Mucosa of rectum (tissue), 2 donors: ENCODE measurements around the gene HIVEP2.

Experiments
- H3K27ac ChIP-seq, 2 donors: one replicate each; pipeline ENCODE4 v1.7.0; 2013; ENCODE audit warnings: inconsistent platforms in 2 of 2, low read depth in 2 of 2, low read length in 2 of 2
- H3K27me3 ChIP-seq, 2 donors: one replicate each; pipeline ENCODE4 v1.7.0; 2013; ENCODE audit warnings: low read length in 2 of 2; ENCODE audit not compliant: control insufficient read depth in 2 of 2, insufficient read depth in 2 of 2
- H3K36me3 ChIP-seq, 2 donors: one replicate each; pipeline ENCODE4 v1.7.0; 2013; ENCODE audit warnings: low read length in 2 of 2; ENCODE audit not compliant: control insufficient read depth in 2 of 2, insufficient read depth in 2 of 2
- H3K4me1 ChIP-seq, 2 donors: one replicate each; pipeline ENCODE4 v1.7.0; 2013; ENCODE audit warnings: low read length in 2 of 2, mild to moderate bottlenecking in 1 of 2; ENCODE audit not compliant: control insufficient read depth in 2 of 2, insufficient read depth in 2 of 2
- H3K4me3 ChIP-seq, 2 donors: one replicate each; pipeline ENCODE4 v1.7.0; 2013; ENCODE audit warnings: low read length in 2 of 2
- H3K9ac ChIP-seq, 2 donors: one replicate each; pipeline ENCODE4 v1.7.0; 2013; ENCODE audit warnings: low read length in 2 of 2, low read depth in 1 of 2, mild to moderate bottlenecking in 1 of 2
- H3K9me3 ChIP-seq, 2 donors: one replicate each; pipeline ENCODE4 v1.7.0; 2013; ENCODE audit warnings: low read length in 2 of 2; ENCODE audit not compliant: control insufficient read depth in 2 of 2
- donor health status: healthy.
- donor health status: Normal muscosa, but diverticular disease.

Gene HIVEP2

DNA sequence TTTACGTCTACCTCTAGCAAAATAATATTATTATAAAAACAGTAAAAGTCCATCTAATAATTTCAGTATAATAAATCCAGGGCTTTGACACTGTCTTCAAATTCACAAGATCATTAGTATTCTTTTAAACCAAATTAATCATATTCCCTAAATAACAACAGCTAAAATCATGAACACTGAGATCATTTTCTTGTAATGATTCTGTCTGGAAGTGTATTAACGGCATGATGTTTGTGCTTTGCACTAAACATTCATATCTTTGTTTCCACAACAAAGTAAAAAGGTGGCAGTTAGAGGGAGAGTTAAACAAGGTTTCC is 18.8 kb downstream of the HIVEP2 start:
- no peaks in the 10 kb centered on the region for H3K27me3 ChIP-seq
- H3K4me3 ChIP-seq: peak overlapping the region; percentile 79 to 85
- peak overlapping the region; percentile 87 to 90 for H3K27ac ChIP-seq
- H3K9ac ChIP-seq: peak overlapping the region; percentile 79 to 97
- no peaks in the 10 kb centered on the region for H3K9me3 ChIP-seq
- no peaks in the 10 kb centered on the region for H3K4me1 ChIP-seq
- no peaks in the 10 kb centered on the region for H3K36me3 ChIP-seq

DNA sequence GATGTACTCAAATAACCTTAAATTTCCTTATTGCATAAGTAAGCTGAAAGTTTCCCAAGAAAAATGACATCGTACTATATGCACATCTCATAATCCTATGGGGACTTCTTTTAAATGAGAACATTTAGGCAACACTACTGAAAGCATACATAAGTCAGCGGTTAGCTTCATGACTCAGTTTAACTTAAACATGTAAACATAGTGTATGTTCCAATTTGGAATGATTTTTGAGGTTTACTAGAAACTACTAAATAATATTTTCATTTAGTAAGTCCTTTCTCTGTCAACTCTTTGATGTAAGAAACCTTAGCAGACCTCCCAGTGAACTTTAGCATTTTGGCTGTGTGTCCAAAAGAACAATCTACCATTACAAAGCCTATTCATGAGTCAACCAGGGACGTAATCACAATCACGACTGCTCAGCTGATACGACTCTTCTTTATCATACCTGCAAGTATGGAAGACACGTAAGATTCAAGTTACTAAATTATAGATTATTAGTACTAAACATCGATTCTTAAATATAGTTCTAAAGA is 19.3 kb downstream of the HIVEP2 start:
- Histone ChIP-seq H3K9ac (peak overlapping the region in 1 of 2 donors; percentile 79), H3K36me3 (no peaks in the 10 kb centered on the region), H3K4me3 (no peak overlapping the region), H3K27ac (no peak overlapping the region), H3K9me3 (no peaks in the 10 kb centered on the region), H3K4me1 (no peaks in the 10 kb centered on the region), H3K27me3 (no peaks in the 10 kb centered on the region)

DNA sequence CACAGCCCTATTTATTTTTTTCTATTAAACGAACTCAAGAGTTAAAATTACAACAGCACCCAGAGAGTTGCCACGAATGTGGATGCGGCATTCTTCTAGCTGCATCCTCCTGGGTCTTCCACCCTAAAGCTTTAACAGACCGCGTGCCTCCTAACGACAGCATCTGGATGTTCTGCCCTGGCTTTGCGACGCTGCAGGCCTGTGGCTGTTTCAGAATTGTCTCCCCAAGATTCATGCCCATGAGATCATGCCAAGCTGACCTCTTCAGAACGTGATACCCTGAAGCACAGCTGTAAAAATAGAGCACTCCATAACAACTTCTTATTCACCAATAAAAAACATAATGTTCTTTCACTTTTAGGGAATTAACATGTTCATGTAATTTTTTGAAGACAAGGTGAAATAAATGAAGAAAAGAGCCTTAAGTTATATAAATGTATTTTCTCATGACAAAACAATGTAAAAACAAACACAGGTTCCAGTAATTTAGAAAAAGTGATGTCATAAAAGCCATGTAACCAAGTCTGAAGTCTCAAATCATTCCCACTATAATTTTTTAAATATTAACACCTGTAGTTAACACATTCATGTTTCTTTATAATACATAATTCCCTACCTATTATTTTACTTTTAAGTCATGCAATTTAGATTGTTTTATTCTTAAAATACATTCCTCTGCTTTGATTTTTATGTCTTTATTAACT is 26.5 kb downstream of the HIVEP2 start:
- Histone ChIP-seq H3K9ac (no peak overlapping the region), H3K27ac (no peak overlapping the region), H3K27me3 (no peaks in the 10 kb centered on the region), H3K9me3 (no peaks in the 10 kb centered on the region), H3K4me1 (peaks cover 0 to 5% of the 10 kb centered on the region in 2 donors), H3K4me3 (no peak overlapping the region), H3K36me3 (no peaks in the 10 kb centered on the region)

DNA sequence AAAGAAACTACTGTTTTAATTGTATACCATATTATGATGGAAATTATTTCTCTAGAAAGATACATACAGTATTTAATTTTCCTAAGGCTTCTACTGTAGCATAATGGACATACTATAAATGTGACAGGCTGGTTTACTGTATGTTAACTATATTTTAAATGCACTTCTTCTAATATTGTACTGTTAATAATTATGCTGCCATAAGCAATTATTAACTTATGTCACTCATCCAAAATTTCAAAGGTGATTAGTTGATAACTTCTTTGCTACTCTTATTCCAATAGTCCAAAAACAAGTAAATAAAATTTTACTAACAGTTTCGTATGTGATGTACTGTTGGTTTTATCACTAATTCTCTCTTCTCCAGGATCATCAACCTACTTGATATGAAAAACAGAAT is 28.1 kb downstream of the HIVEP2 start:
- H3K4me3 ChIP-seq: no peak overlapping the region
- no peak overlapping the region for H3K9ac ChIP-seq
- no peaks in the 10 kb centered on the region for H3K36me3 ChIP-seq
- no peak overlapping the region for H3K27ac ChIP-seq
- H3K4me1 ChIP-seq: peaks cover 0 to 5% of the 10 kb centered on the region in 2 donors
- H3K27me3 ChIP-seq: no peaks in the 10 kb centered on the region
- no peaks in the 10 kb centered on the region for H3K9me3 ChIP-seq

DNA sequence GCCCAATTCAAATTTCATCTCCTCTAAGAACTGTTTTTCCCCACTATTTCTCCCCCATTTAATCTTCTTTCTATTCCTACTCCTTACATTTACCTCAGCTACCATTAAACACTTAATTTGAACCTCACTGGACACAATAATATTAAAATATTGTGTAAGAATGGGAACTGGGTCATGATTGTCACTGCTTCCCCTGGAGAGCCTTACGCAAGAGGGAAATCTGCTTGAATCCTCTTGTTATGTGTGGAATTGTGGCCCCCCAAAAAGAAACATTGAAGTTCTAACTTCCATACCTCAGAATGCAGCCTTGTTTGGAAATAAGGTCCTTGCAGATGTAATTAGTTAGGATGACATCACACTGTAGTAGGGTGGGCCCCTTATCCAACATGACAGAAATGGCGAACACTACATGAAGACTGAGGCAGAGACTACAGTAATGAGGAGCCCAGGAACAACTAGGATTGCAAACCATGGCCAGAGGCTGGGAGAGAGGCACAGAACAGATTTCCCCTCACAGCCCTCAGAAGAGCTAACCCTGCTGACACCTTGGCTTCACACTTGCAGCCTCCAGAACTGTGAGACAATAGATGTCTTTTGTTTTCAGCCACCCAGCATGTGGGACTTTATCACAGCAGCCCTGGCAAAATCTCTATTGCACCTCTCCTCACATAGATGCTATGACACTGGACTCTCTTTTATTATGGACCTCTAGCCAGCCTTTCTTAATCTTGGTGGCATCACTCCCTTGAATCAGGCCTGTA is 29.9 kb downstream of the HIVEP2 start:
- H3K4me1 ChIP-seq: peaks cover 0 to 5% of the 10 kb centered on the region in 2 donors

DNA sequence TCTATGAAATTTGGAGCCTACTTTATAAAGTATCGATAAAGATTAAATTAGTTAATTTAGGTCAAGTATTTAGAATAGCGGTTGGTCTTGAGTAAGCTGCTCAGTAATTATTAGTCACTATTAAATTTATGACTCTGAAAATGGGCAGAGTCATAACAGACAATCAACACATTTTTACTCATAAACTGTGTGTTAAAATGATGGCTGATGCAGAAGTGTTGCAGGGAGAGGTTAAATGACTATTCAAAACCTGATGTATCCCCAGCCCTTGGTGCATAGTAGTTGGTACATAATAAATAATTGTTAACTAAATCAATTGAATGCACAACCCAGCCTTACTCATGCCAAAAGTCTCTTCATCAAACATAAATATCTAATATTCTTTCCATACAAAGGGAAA is 30.6 kb downstream of the HIVEP2 start:
- H3K9ac ChIP-seq: no peak overlapping the region
- H3K27me3 ChIP-seq: no peaks in the 10 kb centered on the region
- no peaks in the 10 kb centered on the region for H3K9me3 ChIP-seq
- no peak overlapping the region for H3K4me3 ChIP-seq
- H3K4me1 ChIP-seq: peaks cover 0 to 5% of the 10 kb centered on the region in 2 donors
- H3K27ac ChIP-seq: no peak overlapping the region
- H3K36me3 ChIP-seq: no peaks in the 10 kb centered on the region

More for the DNA sequence above, 29.9 kb downstream of the HIVEP2 start:
- Histone ChIP-seq H3K27me3 (no peaks in the 10 kb centered on the region), H3K36me3 (no peaks in the 10 kb centered on the region), H3K4me3 (no peak overlapping the region), H3K27ac (no peak overlapping the region), H3K9ac (no peak overlapping the region), H3K9me3 (no peaks in the 10 kb centered on the region)

DNA sequence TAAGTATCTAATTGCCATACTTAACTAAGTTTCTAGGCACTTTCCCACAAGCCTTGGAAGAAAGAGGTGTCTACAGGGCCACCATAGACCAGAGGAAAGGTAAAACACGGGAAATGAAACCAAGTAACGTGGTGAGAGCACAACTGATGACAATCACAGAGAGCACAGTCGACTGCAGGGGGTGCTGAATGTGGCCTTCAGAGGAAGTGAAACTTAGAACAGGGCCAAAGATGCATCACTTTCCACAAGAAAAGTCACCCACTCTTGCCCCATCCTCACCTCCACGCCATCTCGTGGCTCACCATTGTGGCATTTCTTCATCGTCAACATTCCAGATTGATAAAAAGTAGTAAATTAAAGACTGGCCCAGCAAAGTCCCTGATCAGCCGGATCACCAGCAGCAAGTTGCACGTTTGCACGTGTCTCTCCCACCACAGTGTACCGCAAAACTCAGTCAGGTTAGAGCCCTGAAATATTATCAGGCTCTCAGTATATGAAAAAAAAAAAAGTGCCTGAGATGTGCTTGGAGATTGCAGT is 31.4 kb downstream of the HIVEP2 start:
- Histone ChIP-seq H3K27me3 (no peaks in the 10 kb centered on the region), H3K4me1 (peaks cover 0 to 5% of the 10 kb centered on the region in 2 donors), H3K27ac (peak overlapping the region; percentile 43 to 65), H3K9me3 (no peaks in the 10 kb centered on the region), H3K9ac (no peak overlapping the region), H3K4me3 (peak overlapping the region in 1 of 2 donors; percentile 28), H3K36me3 (no peaks in the 10 kb centered on the region)

DNA sequence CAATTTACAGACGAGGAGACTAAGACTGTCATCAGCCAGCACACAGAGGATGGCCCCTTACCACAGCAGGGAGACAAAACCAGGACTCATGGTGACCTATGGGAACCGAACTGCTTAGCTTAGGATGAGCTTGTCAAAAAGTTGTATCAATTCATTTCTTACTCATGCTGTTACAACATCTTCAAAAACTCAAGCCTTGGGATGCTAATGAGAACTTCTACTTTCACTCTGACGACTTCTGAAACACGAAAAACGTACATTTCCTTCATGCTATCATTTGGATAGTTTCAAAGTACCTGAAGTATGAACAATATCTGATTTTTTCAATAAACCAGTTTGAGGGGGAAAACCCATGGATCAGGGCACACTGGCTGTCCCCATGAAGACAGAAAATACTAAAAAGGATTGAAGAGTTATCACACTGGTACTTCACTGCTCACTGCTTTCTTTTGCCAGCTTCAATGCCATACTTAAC is 31.9 kb downstream of the HIVEP2 start:
- H3K27ac ChIP-seq: peak overlapping the region; percentile 43 to 65
- no peaks in the 10 kb centered on the region for H3K36me3 ChIP-seq
- H3K4me3 ChIP-seq: peak overlapping the region in 1 of 2 donors; percentile 28
- peaks cover 0 to 5% of the 10 kb centered on the region in 2 donors for H3K4me1 ChIP-seq
- no peaks in the 10 kb centered on the region for H3K27me3 ChIP-seq
- no peaks in the 10 kb centered on the region for H3K9me3 ChIP-seq
- no peak overlapping the region for H3K9ac ChIP-seq

DNA sequence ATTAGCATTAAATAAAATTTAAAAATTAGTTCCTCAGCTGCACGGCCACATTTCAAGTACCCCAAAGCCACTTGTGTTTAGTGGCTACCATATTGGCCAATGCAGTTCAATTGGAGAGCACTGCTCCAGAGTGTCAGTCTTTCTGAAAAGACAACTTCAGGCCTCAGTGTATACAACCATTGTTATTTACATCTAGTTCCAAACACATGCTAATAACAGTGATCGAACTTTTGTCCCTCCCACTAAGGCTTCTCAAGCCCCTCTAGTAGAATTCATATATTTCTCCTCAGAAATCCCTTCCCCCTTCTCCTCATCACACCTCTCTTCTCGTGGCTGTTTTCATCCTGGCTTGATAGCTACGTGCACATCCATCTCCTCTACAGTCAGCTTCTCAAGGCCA is 32.9 kb downstream of the HIVEP2 start:
- no peak overlapping the region for H3K27ac ChIP-seq
- H3K4me3 ChIP-seq: no peak overlapping the region
- H3K9me3 ChIP-seq: no peaks in the 10 kb centered on the region
- no peaks in the 10 kb centered on the region for H3K36me3 ChIP-seq
- H3K9ac ChIP-seq: no peak overlapping the region
- H3K27me3 ChIP-seq: no peaks in the 10 kb centered on the region
- H3K4me1 ChIP-seq: peaks cover 0 to 5% of the 10 kb centered on the region in 2 donors

DNA sequence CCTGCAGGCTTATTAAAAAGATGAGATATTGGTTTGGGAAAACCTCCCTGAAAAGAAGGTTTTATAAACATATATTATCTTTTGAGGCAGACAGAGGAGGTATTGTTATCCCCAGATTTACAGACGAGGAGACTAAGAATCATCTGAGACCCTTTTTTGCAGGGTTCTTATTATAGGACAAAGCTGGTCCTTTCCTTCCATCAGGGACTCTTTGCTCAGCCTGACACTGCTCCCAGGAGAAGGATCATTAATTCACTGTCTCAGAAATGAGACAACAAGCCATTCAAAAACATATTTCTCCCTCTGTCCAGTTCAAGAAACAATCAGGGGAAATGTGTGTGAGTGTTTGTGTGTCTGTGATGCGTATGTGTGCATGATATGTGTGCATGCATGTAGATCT is 33.5 kb downstream of the HIVEP2 start:
- Histone ChIP-seq H3K4me1 (peaks cover 0 to 5% of the 10 kb centered on the region in 2 donors), H3K4me3 (no peak overlapping the region), H3K27me3 (no peaks in the 10 kb centered on the region), H3K27ac (no peak overlapping the region), H3K9me3 (no peaks in the 10 kb centered on the region), H3K36me3 (no peaks in the 10 kb centered on the region), H3K9ac (no peak overlapping the region)
